ENCODE measurements around the gene VMAC.
"Not testable (repeated sequence)": the region's sequence is repeated elsewhere in the genome, so short reads cannot be mapped to it uniquely, and the experiment has no call there.

Gene VMAC

GRCh38 chr19:5882421-5882968 is 22.2 kb upstream of the VMAC start:
- Histone ChIP-seq H2AFZ (ENCODE audit: low read length) (no peak overlapping the region), H3K9me3 (replicated peaks; ENCODE audit: insufficient read depth, low read length) (no peaks in the 10 kb centered on the region), H3K27me3 (replicated peaks; ENCODE audit: insufficient read depth, low read length) (peaks cover 92% of the 10 kb centered on the region), H3F3A (ENCODE audit: insufficient read depth, low read length) (no peaks in the 10 kb centered on the region), H3K36me3 (replicated peaks; ENCODE audit: insufficient read depth, low read length) (no peaks in the 10 kb centered on the region), H3K27ac (ENCODE audit: low read length) (no peak overlapping the region), H3K79me2 (ENCODE audit: low read length) (no peaks in the 10 kb centered on the region), H3K4me1 (ENCODE audit: low read length) (no peaks in the 10 kb centered on the region), H4K20me1 (ENCODE audit: insufficient read depth, low read length) (no peaks in the 10 kb centered on the region), H3K4me2 (ENCODE audit: low read depth, low read length) (no peak overlapping the region), H3K9ac (ENCODE audit: low read length) (no peak overlapping the region), H3K9me2 (replicated peaks; ENCODE audit: insufficient read depth, low read length) (no peaks in the 10 kb centered on the region), H3K4me3 (ENCODE audit: low read length) (no peak overlapping the region)
- TF ChIP-seq CTCF (IDR thresholded peaks at IDR 0.05; ENCODE audit: low read length) (no peak), EZH2 (optimal IDR thresholded peaks at IDR 0.05; ENCODE audit: low read depth, low read length) (no peak), EZH2phosphoT487 (IDR thresholded peaks at IDR 0.05; ENCODE audit: low read length) (no peak)
- DNase-seq, result no peak

- H3K9ac ChIP-seq (ENCODE audit: low read length); H3K27ac ChIP-seq (ENCODE audit: low read length); H2AFZ ChIP-seq (ENCODE audit: low read length); H3K79me2 ChIP-seq (ENCODE audit: low read length); H3K4me3 ChIP-seq (ENCODE audit: low read length); H4K20me1 ChIP-seq (ENCODE audit: insufficient read depth, low read length); H3K4me1 ChIP-seq (ENCODE audit: low read length); H3F3A ChIP-seq (ENCODE audit: insufficient read depth, low read length); H3K9me2 ChIP-seq (replicated peaks; ENCODE audit: insufficient read depth, low read length); H3K4me2 ChIP-seq (ENCODE audit: low read depth, low read length); DNase-seq; H3K9me3 ChIP-seq (replicated peaks; ENCODE audit: insufficient read depth, low read length); H3K36me3 ChIP-seq (replicated peaks; ENCODE audit: insufficient read depth, low read length): not testable (repeated sequence)
- H3K27me3 ChIP-seq (replicated peaks; ENCODE audit: insufficient read depth, low read length), result peaks cover 88% of the 10 kb centered on the region
Observed at GRCh38 chr19:5883157-5883873, 21.4 kb upstream of the VMAC start.

- DNase-seq; H3K9ac ChIP-seq (ENCODE audit: low read length); H3K36me3 ChIP-seq (replicated peaks; ENCODE audit: insufficient read depth, low read length); H4K20me1 ChIP-seq (ENCODE audit: insufficient read depth, low read length); H3K79me2 ChIP-seq (ENCODE audit: low read length); H3K4me1 ChIP-seq (ENCODE audit: low read length); H3K27ac ChIP-seq (ENCODE audit: low read length); H3F3A ChIP-seq (ENCODE audit: insufficient read depth, low read length); H3K9me3 ChIP-seq (replicated peaks; ENCODE audit: insufficient read depth, low read length); H3K9me2 ChIP-seq (replicated peaks; ENCODE audit: insufficient read depth, low read length); H2AFZ ChIP-seq (ENCODE audit: low read length); H3K4me2 ChIP-seq (ENCODE audit: low read depth, low read length); H3K4me3 ChIP-seq (ENCODE audit: low read length): not testable (repeated sequence)
- peaks cover 85% of the 10 kb centered on the region for H3K27me3 ChIP-seq (replicated peaks; ENCODE audit: insufficient read depth, low read length)
Observed at GRCh38 chr19:5884065-5884811, 20.4 kb upstream of the VMAC start.

GRCh38 chr19:5889288-5889971 is 15.2 kb upstream of the VMAC start:
- Histone ChIP-seq H3K27me3 (replicated peaks; ENCODE audit: insufficient read depth, low read length) (peaks cover 47% of the 10 kb centered on the region), H3K36me3 (replicated peaks; ENCODE audit: insufficient read depth, low read length) (no peaks in the 10 kb centered on the region), H4K20me1 (ENCODE audit: insufficient read depth, low read length) (0 out of 2 replicates have a peak, but pooled peaks cover 2% of the 10 kb centered on the region), H3K9me3 (replicated peaks; ENCODE audit: insufficient read depth, low read length) (no peaks in the 10 kb centered on the region), H2AFZ (ENCODE audit: low read length) (no peak overlapping the region), H3F3A (ENCODE audit: insufficient read depth, low read length) (no peaks in the 10 kb centered on the region), H3K4me1 (ENCODE audit: low read length) (no peaks in the 10 kb centered on the region), H3K27ac (ENCODE audit: low read length) (no peak overlapping the region), H3K4me3 (ENCODE audit: low read length) (no peak overlapping the region), H3K79me2 (ENCODE audit: low read length) (no peaks in the 10 kb centered on the region), H3K9me2 (replicated peaks; ENCODE audit: insufficient read depth, low read length) (no peaks in the 10 kb centered on the region), H3K9ac (ENCODE audit: low read length) (no peak overlapping the region), H3K4me2 (ENCODE audit: low read depth, low read length) (no peak overlapping the region)
- TF ChIP-seq CTCF (IDR thresholded peaks at IDR 0.05; ENCODE audit: low read length) (no peak), EZH2phosphoT487 (IDR thresholded peaks at IDR 0.05; ENCODE audit: low read length) (no peak), EZH2 (optimal IDR thresholded peaks at IDR 0.05; ENCODE audit: low read depth, low read length) (no peak)
- no peak for DNase-seq
